GM12873 (cell line): Measurements from ENCODE around the gene BIRC7.

Experiments
- CTCF ChIP-seq: IDR thresholded peaks from 2 replicates; pipeline ENCODE4 v1.5.1; 2012; ENCODE audit warnings: low read depth, mild to moderate bottlenecking, moderate library complexity, low read length, control low read depth; ENCODE audit not compliant: insufficient read depth; ENCODE audit errors: missing control alignments

Gene BIRC7

GRCh38 chr20:63284083-63284440, 48.4 kb downstream of the BIRC7 start:
- no peak for TF ChIP-seq CTCF

GRCh38 chr20:63284544-63284949, 48.8 kb downstream of the BIRC7 start:
- TF ChIP-seq CTCF: no peak

- TF ChIP-seq CTCF: no peak
Measured at GRCh38 chr20:63284981-63285524, 49.3 kb downstream of the BIRC7 start.

GRCh38 chr20:63285636-63286615, 50.2 kb downstream of the BIRC7 start:
- TF ChIP-seq CTCF: no peak

GRCh38 chr20:63286781-63287696, 51.3 kb downstream of the BIRC7 start:
- TF ChIP-seq CTCF: no peak

- no peak for TF ChIP-seq CTCF
Measured at GRCh38 chr20:63287697-63288580, 52.2 kb downstream of the BIRC7 start.
